Breast epithelium (tissue), 4 donors: ENCODE data around the gene OSBPL5. TPM values are rescaled to one million over a fixed set of nuclear protein-coding genes. Genes with fewer than 3 reads are reported as not detected.

Experiments
- DNase-seq, 2 donors: peaks; one replicate each; pipeline ENCODE4 v3.0.0-alpha.2; 2019; ENCODE audit warnings: low spot score in 2 of 2
- H3K27ac ChIP-seq, 2 donors: fragments of 200-600 bp; sonication (generic) in 1 of 2; one replicate each; pipeline ENCODE4 v1.5.1; 2016 to 2019; ENCODE audit warnings: mild to moderate bottlenecking in 1 of 2
- H3K27me3 ChIP-seq, 2 donors: fragments of 200-600 bp; sonication (generic) in 1 of 2; one replicate each; pipeline versions ENCODE4 v1.5.1 to v1.6.0; 2017 to 2019; ENCODE audit warnings: control low read depth in 1 of 2, mild to moderate bottlenecking in 1 of 2
- H3K36me3 ChIP-seq: fragments of 200-600 bp; one replicate; pipeline ENCODE4 v1.5.1; 2019
- H3K4me1 ChIP-seq, 2 donors: fragments of 200-600 bp; sonication (generic); one replicate each; pipeline ENCODE4 v1.5.1; 2016 to 2019; ENCODE audit warnings: control low read depth in 1 of 2
- H3K4me3 ChIP-seq, 3 donors: fragments of 200-600 bp; sonication (generic); 1 replicate in 2 of 3; 2 replicates in 1 of 3; pipeline ENCODE4 v1.5.1; 2016 to 2019; ENCODE audit warnings: mild to moderate bottlenecking in 3 of 3, moderate library complexity in 2 of 3
- H3K9me3 ChIP-seq, 2 donors: fragments of 200-600 bp; sonication (generic) in 1 of 2; one replicate each; pipeline ENCODE4 v1.5.1; 2016 to 2019; ENCODE audit warnings: control low read depth in 1 of 2
- CTCF ChIP-seq, 3 donors: fragments of 450-650 bp; IDR thresholded peaks; one replicate each; pipeline ENCODE4 v1.5.1; 2016 to 2017; ENCODE audit warnings: antibody characterized with exemption in 3 of 3, mild to moderate bottlenecking in 3 of 3, moderate library complexity in 3 of 3
- POLR2A ChIP-seq: fragments of 450-650 bp; IDR thresholded peaks from one replicate; pipeline ENCODE4 v1.6.1; 2016; ENCODE audit warnings: antibody characterized with exemption, mild to moderate bottlenecking, moderate library complexity
- POLR2AphosphoS5 ChIP-seq, 3 donors: sonication (generic); formaldehyde crosslinking; IDR thresholded peaks; one replicate each; pipeline ENCODE4 v1.6.1; 2017; ENCODE audit warnings: antibody characterized with exemption in 3 of 3
- intact Hi-C: fragments of 100-400 bp; cut with DNase I; formaldehyde crosslinking; loops from one replicate; pipeline ENCODE4 v1.15.1; 2023; ENCODE audit warnings: low total_unique reads
- total RNA-seq, 3 donors: library from RNA; depleted of rRNA; stranded (reverse); fragments of >200 nt; gene quantifications; one replicate each; pipeline ENCODE4 v1.1.0, GENCODE V29; 2016

OSBPL5 gene
- total RNA-seq, 3 donors from 2014 or later, result 25.3 to 64.2 (median 27.8) TPM

DNA sequence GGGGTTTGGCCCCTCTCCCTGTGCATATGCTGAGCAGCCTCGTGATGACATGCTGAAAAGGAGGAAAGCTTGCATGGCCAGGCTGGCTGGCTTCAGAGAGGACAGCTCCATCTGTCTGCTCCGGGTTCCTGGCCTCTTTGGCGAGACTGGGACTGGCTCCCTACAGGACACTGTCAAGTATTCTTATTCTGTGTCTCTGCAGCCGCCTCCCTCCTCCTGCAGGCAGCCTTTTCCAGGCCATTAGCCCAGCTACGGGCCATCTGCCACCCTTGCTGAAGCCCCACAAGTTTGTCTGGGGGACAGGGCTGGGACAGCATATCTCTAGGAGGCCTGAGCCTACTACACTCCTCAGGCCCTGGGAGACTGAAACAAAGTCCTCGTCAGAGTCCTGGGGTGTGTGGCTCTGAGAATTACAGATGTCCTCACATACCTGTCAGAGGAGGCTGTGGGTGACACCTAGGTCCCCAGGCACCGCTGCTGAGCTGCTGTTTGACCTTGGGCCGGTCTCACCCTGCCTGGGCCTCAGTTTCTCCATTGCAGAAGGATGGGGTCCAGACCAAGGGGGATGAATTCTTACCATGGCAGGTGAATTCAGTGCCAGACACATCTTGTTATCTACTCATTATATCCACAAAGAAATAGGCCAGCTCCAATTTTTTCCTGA is 42.5 kb upstream of the OSBPL5 start:
- intact Hi-C loops, result no loop called here
- no peak overlapping the region for H3K4me3 ChIP-seq
- no peaks in the 10 kb centered on the region for H3K36me3 ChIP-seq
- H3K9me3 ChIP-seq, result peaks cover 9 to 16% of the 10 kb centered on the region in 2 donors
- no peak for TF ChIP-seq CTCF (IDR thresholded peaks at IDR 0.05)
- no peak for TF ChIP-seq POLR2A
- TF ChIP-seq POLR2AphosphoS5 (IDR thresholded peaks at IDR 0.05), result no peak
- peaks cover 0 to 10% of the 10 kb centered on the region in 2 donors for H3K27me3 ChIP-seq
- no peak overlapping the region for H3K27ac ChIP-seq
- H3K4me1 ChIP-seq, result no peaks in the 10 kb centered on the region
- DNase-seq, result no peak

DNA sequence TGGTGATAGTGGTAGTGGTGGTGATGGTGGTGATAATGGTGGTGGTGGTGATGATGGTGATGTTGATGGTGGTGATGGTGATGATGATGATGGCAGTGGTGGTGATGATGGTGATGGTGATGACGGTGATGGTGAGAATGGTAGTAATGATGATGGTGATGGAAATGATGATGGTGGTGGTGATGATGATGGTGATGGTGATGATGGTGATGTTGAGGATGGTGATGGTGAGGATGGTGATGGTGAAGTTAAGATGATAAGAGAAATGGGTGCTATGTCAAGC is 41.8 kb upstream of the OSBPL5 start:
- intact Hi-C loops, result no loop called here
- H3K9me3 ChIP-seq, result peaks cover 8 to 16% of the 10 kb centered on the region in 2 donors
- TF ChIP-seq CTCF (IDR thresholded peaks at IDR 0.05) (no peak), POLR2AphosphoS5 (IDR thresholded peaks at IDR 0.05) (no peak), POLR2A (no peak)
- no peaks in the 10 kb centered on the region for H3K4me1 ChIP-seq
- peaks cover 0 to 18% of the 10 kb centered on the region in 2 donors for H3K27me3 ChIP-seq
- no peaks in the 10 kb centered on the region for H3K36me3 ChIP-seq
- no peak overlapping the region for H3K4me3 ChIP-seq
- H3K27ac ChIP-seq, result no peak overlapping the region
- no peak for DNase-seq

- no peak for TF ChIP-seq POLR2A
- no peak for TF ChIP-seq CTCF (IDR thresholded peaks at IDR 0.05)
- TF ChIP-seq POLR2AphosphoS5 (IDR thresholded peaks at IDR 0.05), result no peak
- Histone ChIP-seq H3K27ac (no peak overlapping the region), H3K4me1 (no peaks in the 10 kb centered on the region), H3K36me3 (no peaks in the 10 kb centered on the region), H3K27me3 (peaks cover 0 to 23% of the 10 kb centered on the region in 2 donors), H3K4me3 (no peak overlapping the region), H3K9me3 (peaks cover 3 to 12% of the 10 kb centered on the region in 2 donors)
- intact Hi-C loops, result no loop called here
- no peak for DNase-seq
Measured at GRCh38 chr11:3206156-3206921, 41.2 kb upstream of the OSBPL5 start.

- no peak for DNase-seq
- intact Hi-C loops, result no loop called here
- no peak overlapping the region for H3K4me3 ChIP-seq
- peaks cover 0 to 32% of the 10 kb centered on the region in 2 donors for H3K27me3 ChIP-seq
- no peak for TF ChIP-seq POLR2A
- TF ChIP-seq POLR2AphosphoS5 (IDR thresholded peaks at IDR 0.05), result no peak
- no peak for TF ChIP-seq CTCF (IDR thresholded peaks at IDR 0.05)
- H3K9me3 ChIP-seq, result peaks cover 0 to 6% of the 10 kb centered on the region in 2 donors
- no peak overlapping the region for H3K27ac ChIP-seq
- no peaks in the 10 kb centered on the region for H3K4me1 ChIP-seq
- H3K36me3 ChIP-seq, result no peaks in the 10 kb centered on the region
Measured at GRCh38 chr11:3205261-3206155, 40.4 kb upstream of the OSBPL5 start.
